Activated T-cell treated with anti-CD3 and anti-CD28 coated beads, Interleukin-2, amount 50 U/mL, for 24 hours (primary cell): ENCODE data around the gene LSM10.

Experiments used
- DNase-seq: peaks from one replicate; pipeline ENCODE4 v3.0.0-alpha.2; 2020
- H3K27ac Mint-ChIP-seq: 2 replicates; pipeline ENCODE4 v1.8.0; 2020; ENCODE audit warnings: mild to moderate bottlenecking, mixed read lengths
- H3K27me3 Mint-ChIP-seq: 2 replicates; pipeline ENCODE4 v1.8.0; 2020; ENCODE audit warnings: mixed read lengths
- H3K36me3 Mint-ChIP-seq: 2 replicates; pipeline ENCODE4 v1.8.0; 2020; ENCODE audit warnings: low read depth, mixed read lengths
- H3K4me1 Mint-ChIP-seq: 2 replicates; pipeline ENCODE4 v1.8.0; 2020; ENCODE audit warnings: low read depth, mixed read lengths
- H3K4me3 Mint-ChIP-seq: 2 replicates; pipeline ENCODE4 v1.8.0; 2020; ENCODE audit warnings: mild to moderate bottlenecking, moderate library complexity, mixed read lengths
- H3K9me3 Mint-ChIP-seq: 2 replicates; pipeline ENCODE4 v1.8.0; 2020; ENCODE audit warnings: mixed read lengths

Gene LSM10

DNA sequence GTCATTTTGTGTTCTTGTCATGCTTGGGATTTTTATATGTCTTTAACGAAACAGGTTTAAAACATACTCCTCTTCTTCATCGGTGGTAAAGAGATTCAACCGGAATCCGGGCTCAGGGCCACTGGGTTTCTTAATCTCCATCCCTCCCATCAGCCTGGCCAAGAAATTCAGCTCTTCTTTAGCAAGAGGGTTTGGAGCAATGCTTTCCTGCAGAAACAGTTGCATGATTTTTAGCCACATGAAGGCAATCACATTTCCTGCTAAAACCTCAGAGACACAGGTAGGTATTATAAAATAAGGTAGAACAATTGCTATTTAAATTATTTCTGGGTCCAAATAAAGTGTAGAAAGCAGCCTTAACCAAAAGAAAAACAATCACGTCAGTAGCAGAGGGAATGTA is 22.7 kb upstream of the LSM10 start:
- Mint-ChIP-seq H3K9me3 (no peaks in the 10 kb centered on the region), H3K36me3 (no peaks in the 10 kb centered on the region), H3K27ac (peak overlapping the region; percentile 93), H3K4me3 (no peak overlapping the region), H3K27me3 (no peaks in the 10 kb centered on the region), H3K4me1 (peaks cover 14% of the 10 kb centered on the region)
- DNase-seq: no peak

GRCh38 chr1:36419569-36419968 is 21.9 kb upstream of the LSM10 start:
- no peak for DNase-seq
- Mint-ChIP-seq H3K27me3 (no peaks in the 10 kb centered on the region), H3K9me3 (no peaks in the 10 kb centered on the region), H3K27ac (no peak overlapping the region), H3K4me3 (no peak overlapping the region), H3K4me1 (peaks cover 14% of the 10 kb centered on the region), H3K36me3 (no peaks in the 10 kb centered on the region)

GRCh38 chr1:36419140-36419539 is 21.4 kb upstream of the LSM10 start:
- Mint-ChIP-seq H3K9me3 (no peaks in the 10 kb centered on the region), H3K27ac (no peak overlapping the region), H3K27me3 (no peaks in the 10 kb centered on the region), H3K4me3 (no peak overlapping the region), H3K36me3 (no peaks in the 10 kb centered on the region), H3K4me1 (peaks cover 14% of the 10 kb centered on the region)
- DNase-seq: no peak

DNA sequence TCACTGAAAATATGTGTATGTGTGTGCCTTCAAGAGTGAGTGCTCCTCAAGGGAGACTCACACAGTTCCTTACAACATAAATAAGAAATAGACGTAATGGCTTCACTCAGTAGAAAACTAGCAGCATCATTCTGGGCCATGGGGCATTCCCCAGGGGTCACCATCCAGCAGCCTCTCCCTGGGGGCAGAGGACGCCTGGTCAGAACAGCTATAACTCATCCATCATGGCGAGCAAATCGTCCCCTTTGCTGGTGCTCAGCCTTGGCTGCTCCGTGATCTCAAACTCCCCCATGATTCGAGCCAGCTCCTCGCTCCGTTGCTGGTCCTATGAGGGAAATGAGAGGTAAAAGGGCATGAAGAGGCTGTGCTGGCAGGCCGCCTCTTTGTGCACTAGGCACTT is 20.2 kb upstream of the LSM10 start:
- H3K36me3 Mint-ChIP-seq: no peaks in the 10 kb centered on the region
- no peak overlapping the region for H3K4me3 Mint-ChIP-seq
- no peaks in the 10 kb centered on the region for H3K27me3 Mint-ChIP-seq
- DNase-seq: no peak
- no peak overlapping the region for H3K27ac Mint-ChIP-seq
- no peaks in the 10 kb centered on the region for H3K9me3 Mint-ChIP-seq
- peaks cover 14% of the 10 kb centered on the region for H3K4me1 Mint-ChIP-seq

DNA sequence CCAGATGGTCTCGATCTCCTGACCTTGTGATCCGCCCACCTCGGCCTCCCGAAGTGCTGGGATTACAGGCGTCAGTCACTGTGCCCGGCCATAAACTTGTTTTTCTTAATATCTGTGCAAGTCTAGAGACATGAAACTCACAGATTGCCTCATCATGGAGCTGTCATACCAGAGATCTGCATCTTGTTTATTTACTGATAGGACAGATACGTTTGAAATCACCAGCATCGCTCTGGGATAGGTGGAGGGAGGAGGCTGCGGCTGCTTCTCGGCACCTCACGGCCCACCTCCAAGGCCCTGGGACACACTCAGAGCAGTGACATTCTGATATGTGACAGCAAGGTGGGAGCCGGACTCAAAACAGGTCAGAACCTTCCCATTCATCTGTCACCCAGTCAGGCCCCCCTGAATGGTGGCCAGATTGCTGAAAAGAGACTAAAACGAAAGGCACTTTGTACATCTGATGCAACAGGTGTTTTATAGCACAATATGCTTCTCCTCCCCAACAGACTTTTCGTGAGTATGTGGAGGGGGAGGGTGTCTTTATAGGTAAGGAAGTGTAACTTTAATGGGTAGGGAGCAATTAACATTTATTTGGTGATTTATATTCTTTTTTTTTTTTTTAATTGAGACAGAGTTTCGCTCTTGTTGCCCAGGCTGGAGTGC is 18.1 kb upstream of the LSM10 start:
- Mint-ChIP-seq H3K27ac (no peak overlapping the region), H3K27me3 (no peaks in the 10 kb centered on the region), H3K9me3 (no peaks in the 10 kb centered on the region)

GRCh38 chr1:36414384-36414783 is 16.7 kb upstream of the LSM10 start:
- H3K4me1 Mint-ChIP-seq: peaks cover 14% of the 10 kb centered on the region
- no peak for DNase-seq
- no peaks in the 10 kb centered on the region for H3K27me3 Mint-ChIP-seq
- H3K4me3 Mint-ChIP-seq: no peak overlapping the region
- H3K9me3 Mint-ChIP-seq: no peaks in the 10 kb centered on the region
- H3K36me3 Mint-ChIP-seq: no peaks in the 10 kb centered on the region
- H3K27ac Mint-ChIP-seq: no peak overlapping the region

More for the DNA sequence above, 18.1 kb upstream of the LSM10 start:
- DNase-seq: no peak
- H3K4me3 Mint-ChIP-seq: no peak overlapping the region
- no peaks in the 10 kb centered on the region for H3K36me3 Mint-ChIP-seq
- H3K4me1 Mint-ChIP-seq: peaks cover 22% of the 10 kb centered on the region

DNA sequence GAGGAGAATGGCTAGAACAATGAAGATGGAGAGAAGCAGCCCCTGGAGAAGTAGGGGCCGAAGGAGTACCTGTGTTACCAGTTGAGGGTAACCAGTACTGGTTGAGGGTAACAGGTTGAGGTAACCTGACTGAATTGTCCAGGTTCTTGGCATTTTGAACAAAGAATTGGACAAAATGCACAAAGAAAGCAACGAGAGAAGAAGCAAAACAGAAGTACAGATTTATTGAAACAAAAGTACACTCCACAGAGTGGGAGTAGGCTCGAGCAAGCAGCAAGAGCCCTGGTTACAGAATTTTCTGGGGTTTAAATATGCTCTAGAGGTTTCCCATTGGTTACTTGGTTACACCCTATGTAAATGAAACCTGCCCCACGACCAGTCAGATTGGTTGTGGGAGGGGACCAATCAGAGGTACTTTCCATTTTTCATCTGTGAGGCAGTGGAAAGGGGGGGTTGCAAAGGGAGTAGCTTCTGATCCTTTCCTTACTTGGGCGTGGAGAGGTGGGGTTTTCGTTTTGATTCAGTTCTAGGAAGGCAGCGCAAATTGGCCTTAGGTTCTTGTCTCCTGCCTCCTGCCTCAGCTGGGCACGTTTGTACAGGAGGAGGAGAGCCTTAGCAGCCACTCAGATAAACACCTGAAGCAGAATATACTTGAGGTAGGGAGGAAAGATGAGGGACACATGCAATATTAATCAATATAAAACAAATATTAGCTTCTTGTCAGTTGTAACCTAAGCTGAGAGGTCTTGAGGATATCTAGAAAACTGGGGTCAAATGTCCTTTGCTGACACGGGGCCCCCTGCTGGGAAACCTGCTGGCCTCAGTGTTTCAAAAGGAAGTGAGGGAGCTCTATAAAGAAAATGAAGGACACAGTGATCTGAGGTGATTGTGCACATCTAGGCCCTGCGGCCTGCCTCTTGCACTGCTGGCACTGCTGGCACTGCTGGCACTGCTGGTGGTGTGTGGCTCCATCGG is 14.3 kb upstream of the LSM10 start:
- Mint-ChIP-seq H3K4me3 (no peak overlapping the region), H3K27ac (peak overlapping the region; percentile 80), H3K27me3 (no peaks in the 10 kb centered on the region), H3K36me3 (no peaks in the 10 kb centered on the region), H3K4me1 (peaks cover 14% of the 10 kb centered on the region), H3K9me3 (no peaks in the 10 kb centered on the region)
- DNase-seq: peak; percentile 33

DNA sequence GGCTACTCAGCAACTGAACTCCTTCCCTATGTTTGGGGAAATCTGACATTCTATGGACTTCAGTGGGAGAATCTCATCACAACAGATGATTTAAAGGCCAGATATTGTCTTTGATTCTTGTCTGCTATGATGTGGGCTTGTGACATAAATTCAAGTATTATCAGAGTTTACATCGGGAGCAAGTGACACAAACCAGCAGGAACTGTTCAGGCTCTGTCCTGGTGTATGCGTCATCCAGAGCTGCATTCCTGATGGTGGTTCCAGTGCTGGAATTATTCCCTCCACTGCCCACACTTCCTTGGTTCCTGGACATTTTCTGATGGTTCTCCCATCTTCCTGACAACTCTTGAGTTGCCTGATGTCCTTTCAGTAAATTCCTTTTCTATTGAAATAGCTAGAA is 10.8 kb upstream of the LSM10 start:
- H3K27me3 Mint-ChIP-seq: no peaks in the 10 kb centered on the region
- no peaks in the 10 kb centered on the region for H3K36me3 Mint-ChIP-seq
- H3K27ac Mint-ChIP-seq: peak overlapping the region; percentile 20

GRCh38 chr1:36406440-36406839 is 8.7 kb upstream of the LSM10 start:
- no peaks in the 10 kb centered on the region for H3K36me3 Mint-ChIP-seq
- peaks cover 4% of the 10 kb centered on the region for H3K4me1 Mint-ChIP-seq
- no peak overlapping the region for H3K27ac Mint-ChIP-seq
- no peak overlapping the region for H3K4me3 Mint-ChIP-seq
- no peak for DNase-seq
- H3K27me3 Mint-ChIP-seq: no peaks in the 10 kb centered on the region
- no peaks in the 10 kb centered on the region for H3K9me3 Mint-ChIP-seq

More for the DNA sequence above, 10.8 kb upstream of the LSM10 start:
- Mint-ChIP-seq H3K9me3 (no peaks in the 10 kb centered on the region), H3K4me1 (peaks cover 14% of the 10 kb centered on the region), H3K4me3 (no peak overlapping the region)
- DNase-seq: no peak

GRCh38 chr1:36402504-36402890 is 4.8 kb upstream of the LSM10 start:
- Mint-ChIP-seq H3K27ac (no peak overlapping the region), H3K4me3 (no peak overlapping the region), H3K4me1 (peaks cover 21% of the 10 kb centered on the region), H3K9me3 (no peaks in the 10 kb centered on the region), H3K36me3 (peaks cover 4% of the 10 kb centered on the region), H3K27me3 (no peaks in the 10 kb centered on the region)
- no peak for DNase-seq

GRCh38 chr1:36401602-36402503 is 4.1 kb upstream of the LSM10 start:
- no peak overlapping the region for H3K27ac Mint-ChIP-seq
- peaks cover 25% of the 10 kb centered on the region for H3K4me1 Mint-ChIP-seq
- DNase-seq: no peak
- H3K36me3 Mint-ChIP-seq: peaks cover 10% of the 10 kb centered on the region
- H3K4me3 Mint-ChIP-seq: peak overlapping the region; percentile 60
- no peaks in the 10 kb centered on the region for H3K27me3 Mint-ChIP-seq
- no peaks in the 10 kb centered on the region for H3K9me3 Mint-ChIP-seq

DNA sequence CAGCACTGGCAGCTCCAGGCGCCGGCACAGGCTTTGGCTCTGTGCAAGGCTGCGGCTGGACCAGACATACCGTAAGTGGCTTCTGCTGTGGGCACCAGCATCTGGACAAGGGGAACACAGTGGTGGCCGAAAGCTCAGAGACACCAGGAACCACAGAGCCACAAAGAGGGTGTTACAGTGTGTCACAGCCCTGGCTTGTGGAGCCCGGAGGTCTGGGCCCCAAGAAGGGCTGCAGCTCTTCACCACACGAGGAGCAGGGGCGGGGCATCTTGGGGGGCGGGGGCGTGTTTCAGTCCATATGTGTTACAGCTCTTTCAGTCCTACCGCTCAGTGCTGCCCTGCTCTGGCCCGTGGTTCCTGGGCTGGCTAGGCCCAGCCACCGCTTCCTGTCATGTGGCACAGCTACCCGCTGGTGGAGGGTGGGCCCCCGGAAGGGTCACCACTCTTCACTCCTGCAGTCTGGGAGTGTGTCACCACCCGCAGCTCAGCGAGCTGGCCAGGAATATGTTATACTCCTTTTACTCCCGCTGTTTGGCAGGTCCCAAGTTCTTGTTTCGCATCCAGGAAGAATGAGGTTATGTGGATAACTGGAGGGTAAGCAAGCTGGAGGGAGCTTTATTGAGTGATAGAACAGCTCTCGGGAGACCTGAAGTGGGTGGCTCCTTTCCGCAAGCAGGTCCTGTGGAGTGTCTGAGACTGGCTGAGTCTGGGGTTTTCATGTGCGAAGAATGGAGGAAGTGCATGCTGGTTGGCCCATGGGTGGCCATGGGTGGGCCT is 3.3 kb upstream of the LSM10 start:
- DNase-seq: peak; percentile 60
- Mint-ChIP-seq H3K4me3 (peak overlapping the region; percentile 60), H3K27ac (peak overlapping the region; percentile 52), H3K9me3 (no peaks in the 10 kb centered on the region), H3K27me3 (no peaks in the 10 kb centered on the region), H3K36me3 (peaks cover 16% of the 10 kb centered on the region), H3K4me1 (peaks cover 32% of the 10 kb centered on the region)

GRCh38 chr1:36400514-36400824 is 2.8 kb upstream of the LSM10 start:
- peaks cover 35% of the 10 kb centered on the region for H3K4me1 Mint-ChIP-seq
- H3K36me3 Mint-ChIP-seq: peaks cover 16% of the 10 kb centered on the region
- DNase-seq: peak; percentile 31
- no peaks in the 10 kb centered on the region for H3K9me3 Mint-ChIP-seq
- H3K4me3 Mint-ChIP-seq: no peak overlapping the region
- no peaks in the 10 kb centered on the region for H3K27me3 Mint-ChIP-seq
- H3K27ac Mint-ChIP-seq: no peak overlapping the region
